NK-92 treated with Interleukin-12 subunit alpha and Interleukin-12 subunit beta, amount 100 ng/mL, for 24 hours (cell line): Measurements from ENCODE around the gene ATG10.
"Not testable (repeated sequence)": the region's sequence is repeated elsewhere in the genome, so short reads cannot be mapped to it uniquely, and the experiment has no call there.

Experiments
- DNase-seq: peaks from one replicate; lab custom pipeline; 2025; lab: John Stamatoyannopoulos, UW

ATG10 gene

DNA sequence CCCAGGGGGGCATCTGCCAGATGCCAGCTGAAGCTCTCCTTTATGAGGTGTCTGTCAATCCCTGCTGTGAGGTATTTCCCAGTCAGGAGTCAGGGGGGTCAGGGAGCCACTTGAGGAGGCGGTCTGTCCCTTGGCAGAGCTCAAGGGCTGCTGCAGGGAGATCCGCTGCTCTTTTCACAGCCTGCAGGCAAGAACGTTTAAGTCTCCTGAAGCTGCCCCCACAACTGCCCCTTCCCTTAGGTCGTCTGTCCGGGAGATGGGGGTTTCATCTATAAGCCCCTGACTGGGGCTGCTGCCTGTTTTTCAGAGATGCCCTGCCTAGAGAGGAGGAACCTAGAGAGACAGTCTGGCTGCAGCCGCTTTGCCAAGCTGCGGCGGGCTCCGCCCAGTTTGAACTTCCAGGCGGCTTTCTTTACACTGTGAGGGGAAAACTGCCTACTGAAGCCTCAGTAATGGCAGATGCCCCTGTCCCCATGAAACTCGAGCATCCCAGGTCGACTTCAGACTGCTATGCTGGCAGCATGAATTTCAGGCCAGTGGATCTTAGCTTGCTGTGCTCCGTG, 158.0 kb downstream of the ATG10 start:
- DNase-seq: no peak

DNA sequence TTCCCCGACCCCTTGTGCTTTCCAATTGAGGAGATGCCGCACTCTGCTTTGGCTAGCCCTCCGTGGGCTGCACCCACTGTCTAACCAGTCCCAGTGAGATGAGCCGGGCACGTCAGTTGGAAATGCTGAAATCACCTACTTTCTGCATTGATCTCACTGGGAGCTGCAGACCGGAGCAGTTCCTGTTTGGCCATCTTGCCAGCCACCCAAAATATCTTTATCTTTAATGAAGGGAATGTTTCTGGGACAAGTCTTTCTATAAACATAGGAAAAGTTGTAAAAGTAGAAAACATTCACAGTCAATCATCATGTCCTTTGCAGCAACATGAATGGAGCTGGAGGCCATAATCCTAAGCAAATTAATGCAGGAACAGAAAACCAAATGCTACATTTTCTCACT, 158.8 kb downstream of the ATG10 start:
- DNase-seq: no peak

DNA sequence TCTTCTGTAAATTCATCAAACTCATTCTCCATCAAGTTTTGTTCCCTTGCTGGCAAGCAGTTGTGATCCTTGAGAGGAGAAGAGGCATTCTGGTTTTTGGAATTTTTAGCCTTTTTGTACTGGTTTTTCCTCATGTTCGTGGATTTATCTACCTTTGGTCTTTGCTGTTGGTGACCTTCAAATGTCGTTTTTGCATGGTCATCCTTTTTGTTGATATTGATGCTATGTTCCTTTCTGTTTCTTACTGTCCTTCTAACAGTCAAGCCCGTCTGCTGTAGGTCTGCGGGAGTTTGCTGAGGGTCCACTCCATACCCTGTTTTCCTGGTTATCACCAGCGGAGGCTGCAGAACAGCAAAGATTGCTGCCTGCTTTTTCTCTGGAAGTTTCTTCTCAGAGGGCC, 165.4 kb downstream of the ATG10 start:
- no peak for DNase-seq

DNA sequence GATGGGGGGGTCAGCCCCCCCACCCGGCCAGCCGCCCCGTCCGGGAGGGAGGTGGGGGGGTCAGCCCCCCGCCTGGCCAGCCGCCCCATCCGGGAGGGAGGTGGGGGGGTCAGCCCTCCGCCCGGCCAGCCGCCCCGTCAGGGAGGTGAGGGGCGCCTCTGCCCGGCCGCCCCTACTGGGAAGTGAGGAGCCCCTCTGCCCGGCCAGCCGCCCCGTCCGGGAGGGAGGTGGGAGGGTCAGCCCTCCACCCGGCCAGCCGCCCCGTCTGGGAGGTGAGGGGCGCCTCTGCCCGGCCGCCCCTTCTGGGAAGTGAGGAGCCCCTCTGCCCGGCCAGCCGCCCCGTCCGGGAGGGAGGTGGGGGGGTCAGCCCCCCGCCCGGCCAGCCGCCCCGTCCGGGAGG, 168.0 kb downstream of the ATG10 start:
- not testable (repeated sequence) for DNase-seq

DNA sequence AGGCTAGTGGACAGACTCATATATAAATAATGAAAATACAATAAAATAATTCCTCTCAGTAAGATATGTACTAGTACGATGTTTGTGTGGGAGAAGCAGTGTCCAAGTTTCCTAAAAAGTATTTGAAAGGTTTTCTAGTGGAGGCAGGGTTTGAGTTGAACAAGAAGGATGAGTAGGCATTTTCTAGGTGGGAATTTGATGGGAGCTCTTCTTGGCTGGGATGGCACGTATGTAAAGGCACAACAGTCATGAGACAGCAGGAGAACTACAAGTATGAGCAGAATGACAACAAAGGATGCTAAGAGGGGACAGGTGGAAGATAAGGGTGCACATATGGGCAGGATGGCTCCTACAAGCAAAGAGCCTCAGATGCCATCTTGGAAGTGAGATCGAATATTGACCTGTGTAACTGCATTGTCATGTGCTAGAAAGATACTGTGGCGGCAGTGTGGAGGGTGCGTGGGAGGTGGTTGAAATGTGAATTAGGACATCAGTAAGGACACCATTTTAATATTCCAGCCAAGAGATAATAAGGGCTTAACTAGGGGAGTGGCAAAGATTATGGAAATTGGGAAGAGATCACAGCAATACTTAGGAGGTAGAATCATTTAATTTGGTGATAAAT, 170.5 kb downstream of the ATG10 start:
- DNase-seq: no peak

DNA sequence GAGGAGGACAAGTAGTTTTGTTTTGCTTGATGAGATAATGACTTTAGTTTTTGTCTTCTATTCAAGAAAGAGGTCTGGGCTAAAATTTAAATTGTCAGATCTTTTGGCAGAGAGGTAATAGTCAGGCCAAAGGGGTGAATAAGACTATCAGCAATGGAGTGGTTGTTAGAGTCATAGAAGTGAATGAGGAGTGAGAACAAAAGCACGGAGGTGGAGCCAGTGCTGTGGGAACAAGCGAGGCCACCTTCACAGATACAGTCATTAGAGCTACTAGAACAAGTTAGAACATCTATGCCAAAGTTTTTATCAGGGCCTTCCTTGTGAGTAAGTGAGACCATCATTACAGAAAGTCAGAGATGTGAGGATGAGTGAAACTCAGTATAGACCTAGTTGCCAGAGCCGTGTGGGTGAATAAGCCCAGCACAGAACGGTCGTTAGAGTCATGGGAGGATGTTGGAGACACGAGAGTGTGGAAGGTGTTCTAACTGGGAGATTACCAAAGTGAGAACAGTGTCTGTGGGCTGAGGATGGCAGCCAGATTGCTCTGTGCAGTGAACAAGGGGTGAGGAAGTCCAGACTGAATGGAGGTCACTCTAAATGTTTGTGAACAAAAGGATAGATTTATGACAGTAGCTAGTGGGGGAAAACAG, 171.2 kb downstream of the ATG10 start:
- DNase-seq: no peak

DNA sequence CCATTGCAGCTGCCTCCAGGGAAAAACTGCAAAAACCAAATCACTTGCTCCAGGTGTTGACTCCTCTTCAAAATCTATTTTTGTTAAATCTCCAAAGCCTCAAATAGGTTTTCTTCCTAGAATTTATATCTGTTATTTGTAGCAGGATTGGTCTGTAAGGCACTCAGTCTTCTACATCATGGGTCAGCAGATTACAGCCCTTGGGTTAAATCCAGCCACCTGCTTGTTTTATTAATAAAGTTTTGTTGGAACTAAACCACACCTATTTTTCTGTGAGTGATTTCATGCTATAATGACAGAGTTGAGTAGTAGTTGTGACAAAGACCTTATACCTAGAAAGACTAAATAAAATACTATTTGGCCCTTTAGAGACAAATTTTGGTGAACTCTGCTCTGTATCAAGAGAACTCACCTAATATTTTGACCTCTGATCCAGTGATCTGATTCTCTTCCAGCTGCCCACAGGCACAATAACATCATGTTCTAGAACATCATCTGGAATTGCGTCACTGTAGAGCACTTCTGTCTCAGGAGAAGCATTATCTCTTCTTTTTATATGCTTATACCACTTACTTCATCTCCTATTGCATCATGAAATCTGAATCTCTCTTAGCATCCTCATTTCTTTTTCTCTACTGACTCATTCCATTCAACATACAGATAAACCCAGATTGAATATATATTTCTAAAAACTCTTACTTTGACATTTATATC, 176.2 kb downstream of the ATG10 start:
- no peak for DNase-seq

DNA sequence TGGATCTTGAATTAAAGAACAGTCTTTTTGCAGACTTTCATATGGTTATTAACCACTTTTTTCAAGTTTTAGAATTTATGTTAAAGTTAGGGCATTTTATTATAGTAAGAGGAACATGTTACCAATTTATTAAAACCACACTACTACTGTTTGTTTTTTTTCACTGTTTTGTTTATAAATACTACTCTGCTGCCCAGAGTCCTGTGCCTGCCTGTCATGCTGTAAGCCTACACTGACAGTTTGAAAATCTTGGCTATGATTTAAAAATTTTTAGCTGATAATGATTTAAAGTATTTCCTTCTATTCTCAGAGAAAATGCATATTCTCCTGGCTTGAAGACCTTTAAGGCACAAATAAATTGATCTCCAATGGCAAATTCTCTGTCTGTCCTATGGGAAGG, 177.6 kb downstream of the ATG10 start:
- no peak for DNase-seq

DNA sequence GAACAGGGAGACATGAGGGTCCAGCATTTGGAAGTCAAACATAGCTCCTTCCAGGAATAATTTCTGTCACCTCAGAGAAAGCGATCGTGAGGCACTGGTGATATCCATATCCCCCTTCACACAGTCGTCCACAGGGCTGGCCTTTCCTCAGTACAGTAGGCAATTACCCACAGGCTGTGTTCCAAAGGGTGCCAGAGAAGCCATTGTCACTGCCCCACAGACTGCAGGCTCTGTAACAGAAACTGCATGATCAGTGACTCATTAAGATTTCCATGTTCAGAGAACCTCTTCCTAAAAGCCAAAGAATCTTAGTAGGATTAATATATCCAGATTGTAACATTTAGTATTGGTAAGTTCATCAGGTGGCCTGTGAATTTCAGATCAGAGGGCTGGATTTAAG, 178.7 kb downstream of the ATG10 start:
- DNase-seq: no peak

DNA sequence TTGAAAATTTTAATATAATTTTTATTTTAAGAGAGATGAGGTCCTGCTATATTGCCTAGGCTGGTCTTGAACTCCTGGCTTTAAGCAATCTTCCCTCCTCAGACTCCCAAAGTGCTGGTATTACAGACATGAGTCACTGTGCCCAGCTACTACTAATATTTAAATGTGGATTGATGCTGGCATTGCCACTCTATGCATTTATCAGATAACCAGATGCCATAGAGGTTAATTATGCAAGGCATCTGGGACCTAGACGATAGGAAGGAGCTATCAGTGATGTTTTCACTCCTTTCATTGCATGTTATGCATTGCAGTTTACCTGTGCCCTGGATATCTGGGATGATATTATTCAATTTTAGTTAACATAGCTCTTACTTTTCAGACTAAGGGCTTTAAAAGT, 179.4 kb downstream of the ATG10 start:
- DNase-seq: no peak

DNA sequence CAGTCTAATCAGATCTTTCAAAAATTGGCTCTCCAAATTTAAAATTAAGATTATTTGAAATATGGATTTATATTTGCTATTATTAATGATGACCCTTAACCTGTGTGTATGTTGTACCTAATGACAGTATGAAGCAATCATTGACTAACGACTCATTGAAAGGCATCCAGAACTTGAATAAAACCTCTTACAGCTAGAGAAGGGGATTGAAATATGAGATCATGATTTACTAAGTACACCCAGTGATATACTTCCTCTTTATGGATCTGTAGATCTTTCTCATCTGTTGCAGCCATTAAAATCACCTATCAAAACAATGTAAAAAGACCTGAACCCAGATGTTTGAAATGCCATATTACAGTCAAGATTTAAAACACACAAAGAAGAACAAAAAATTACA, 179.8 kb downstream of the ATG10 start:
- DNase-seq: no peak

DNA sequence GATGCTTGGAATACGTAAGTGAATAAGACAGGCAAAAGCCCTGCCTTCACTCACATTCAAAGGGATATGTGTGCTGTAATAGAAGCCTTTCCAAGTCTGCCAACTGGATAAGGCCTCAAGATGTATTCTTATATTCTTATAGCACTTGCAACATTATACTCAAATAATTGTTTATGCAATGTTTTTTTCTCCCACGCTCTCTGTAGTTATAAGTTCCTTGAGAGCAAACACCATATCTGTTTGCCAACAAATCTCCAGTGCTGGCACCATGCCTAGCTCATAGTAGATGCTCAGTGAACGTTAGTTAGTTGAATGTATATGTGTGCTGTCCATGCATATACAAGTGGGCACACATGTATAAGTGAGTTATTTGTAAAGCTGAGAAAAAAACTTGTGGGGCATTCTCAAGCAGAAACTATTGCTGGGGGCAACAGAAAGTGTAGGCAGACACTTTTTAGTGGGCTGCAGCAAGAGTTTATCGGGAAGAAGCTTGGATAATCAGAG, 181.2 kb downstream of the ATG10 start:
- DNase-seq: no peak

DNA sequence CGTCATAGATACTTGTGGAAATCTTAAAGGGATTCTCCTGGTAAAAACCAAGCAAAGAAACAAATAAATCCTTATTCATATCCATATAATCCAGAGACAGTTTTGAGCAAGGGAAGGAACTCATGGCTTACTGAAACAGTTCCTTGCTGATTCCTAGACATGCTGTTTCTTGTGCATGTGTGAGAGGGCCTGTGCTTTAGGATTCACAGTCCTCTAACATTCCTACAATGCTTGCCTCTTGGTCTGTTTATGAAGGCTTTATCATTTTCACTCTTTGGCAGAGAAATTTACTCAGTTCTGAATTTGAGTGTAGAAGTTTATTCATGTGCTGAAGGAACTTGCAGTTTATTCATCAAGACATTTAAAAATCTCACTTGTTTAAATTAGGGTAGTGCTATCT, 183.0 kb downstream of the ATG10 start:
- DNase-seq: no peak

DNA sequence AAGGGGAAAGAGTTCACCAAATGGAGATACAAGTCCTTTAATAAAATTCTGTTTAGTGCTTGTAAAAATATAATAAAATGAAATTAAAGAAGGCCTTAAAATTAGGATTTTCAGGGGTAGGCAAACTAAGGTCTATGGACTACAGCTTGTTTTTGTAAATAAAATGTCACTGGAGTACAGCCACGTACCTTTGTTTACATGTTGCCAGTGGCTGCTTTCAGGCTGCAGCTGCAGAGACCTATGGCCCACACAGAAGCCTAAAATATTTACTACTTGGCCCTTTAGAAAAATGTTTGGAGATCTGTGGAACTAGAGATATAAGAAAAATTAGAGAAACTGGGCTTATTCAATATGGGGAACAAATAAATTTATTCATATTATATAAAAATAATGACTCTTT, 183.5 kb downstream of the ATG10 start:
- DNase-seq: no peak

DNA sequence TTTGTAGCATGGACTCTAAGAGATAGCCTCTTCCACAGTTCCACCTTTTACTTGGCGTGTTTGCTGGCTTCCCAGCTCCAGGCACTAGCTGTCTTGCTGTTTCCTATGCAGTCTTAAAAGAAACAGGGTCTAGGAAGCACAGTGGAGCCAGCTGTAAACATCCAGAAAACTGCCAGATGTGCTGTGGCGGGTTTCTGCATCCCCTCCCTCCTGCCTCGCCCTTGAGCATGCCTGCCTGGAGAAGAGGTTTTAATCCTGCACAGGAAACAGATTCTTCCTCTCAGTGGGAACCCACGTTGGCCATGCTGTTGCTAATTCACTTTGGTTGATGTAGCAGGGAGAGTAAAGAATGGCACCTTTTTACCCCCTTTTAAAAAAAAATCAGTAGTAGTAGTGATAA, 185.1 kb downstream of the ATG10 start:
- no peak for DNase-seq

DNA sequence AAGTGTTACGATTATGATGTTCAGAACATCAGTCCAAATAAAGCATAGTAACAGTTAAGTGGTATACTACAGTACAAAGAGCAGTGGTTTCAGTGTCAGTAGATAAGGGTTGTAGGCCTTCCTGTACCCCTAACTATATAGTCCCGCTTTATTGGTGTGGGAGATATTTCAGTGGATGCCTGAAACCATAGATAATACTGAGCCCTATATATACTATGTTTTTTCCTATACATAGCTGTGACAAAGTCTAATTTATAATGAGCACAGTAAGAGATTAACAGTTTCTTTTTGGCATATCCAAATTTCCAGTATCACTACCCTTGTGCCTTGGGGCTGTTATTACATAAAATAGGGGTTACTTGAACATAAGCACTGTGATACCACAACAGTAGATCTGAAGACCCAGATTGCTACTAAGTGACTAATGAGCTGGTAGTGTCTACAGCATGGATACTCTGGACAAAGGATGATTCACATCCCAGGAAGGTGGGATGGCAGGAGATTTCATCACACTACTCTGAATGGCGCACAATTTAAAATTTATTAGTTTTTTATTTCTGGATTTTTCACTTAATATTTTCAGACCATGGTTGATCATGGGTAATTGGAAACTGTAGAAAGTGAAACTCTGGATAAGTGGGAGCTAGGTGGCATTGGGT, 187.1 kb downstream of the ATG10 start:
- DNase-seq: no peak

DNA sequence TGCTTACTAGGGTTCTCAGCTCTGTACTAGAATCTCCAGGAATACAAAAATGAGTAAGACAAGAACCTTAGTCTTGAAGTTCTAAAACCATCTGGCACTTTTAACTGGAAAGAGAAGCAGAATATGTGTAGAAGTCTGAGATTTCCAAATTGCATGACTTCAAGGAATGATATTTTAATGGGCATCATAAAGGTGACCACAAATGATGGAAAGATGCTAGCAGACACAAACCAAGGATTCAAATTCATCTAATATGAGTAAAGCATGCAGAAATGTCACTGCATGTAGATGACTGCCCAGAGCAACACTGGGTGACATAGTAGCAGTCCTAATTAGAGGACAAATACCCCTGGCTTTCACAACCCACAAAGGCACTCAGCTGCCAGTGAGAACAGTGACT, 189.1 kb downstream of the ATG10 start:
- no peak for DNase-seq

DNA sequence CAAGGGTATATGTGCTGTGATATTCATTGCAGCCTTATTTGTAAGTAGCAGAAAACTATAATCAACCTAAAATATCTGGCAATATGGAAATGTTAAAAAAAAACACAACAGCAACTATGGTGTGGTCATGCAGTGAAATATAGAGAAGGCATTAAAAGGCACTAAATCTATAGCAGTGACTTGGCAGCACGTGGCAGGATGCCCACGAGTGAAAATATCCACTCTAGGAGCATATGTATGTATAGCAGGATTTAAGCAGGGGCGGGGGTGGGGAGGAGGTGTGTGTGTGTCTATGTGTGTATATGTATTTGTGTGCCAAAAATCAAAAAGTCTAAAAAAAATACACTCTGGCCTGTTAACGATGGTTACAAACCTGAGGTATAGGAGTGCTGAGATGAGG, 190.8 kb downstream of the ATG10 start:
- no peak for DNase-seq

DNA sequence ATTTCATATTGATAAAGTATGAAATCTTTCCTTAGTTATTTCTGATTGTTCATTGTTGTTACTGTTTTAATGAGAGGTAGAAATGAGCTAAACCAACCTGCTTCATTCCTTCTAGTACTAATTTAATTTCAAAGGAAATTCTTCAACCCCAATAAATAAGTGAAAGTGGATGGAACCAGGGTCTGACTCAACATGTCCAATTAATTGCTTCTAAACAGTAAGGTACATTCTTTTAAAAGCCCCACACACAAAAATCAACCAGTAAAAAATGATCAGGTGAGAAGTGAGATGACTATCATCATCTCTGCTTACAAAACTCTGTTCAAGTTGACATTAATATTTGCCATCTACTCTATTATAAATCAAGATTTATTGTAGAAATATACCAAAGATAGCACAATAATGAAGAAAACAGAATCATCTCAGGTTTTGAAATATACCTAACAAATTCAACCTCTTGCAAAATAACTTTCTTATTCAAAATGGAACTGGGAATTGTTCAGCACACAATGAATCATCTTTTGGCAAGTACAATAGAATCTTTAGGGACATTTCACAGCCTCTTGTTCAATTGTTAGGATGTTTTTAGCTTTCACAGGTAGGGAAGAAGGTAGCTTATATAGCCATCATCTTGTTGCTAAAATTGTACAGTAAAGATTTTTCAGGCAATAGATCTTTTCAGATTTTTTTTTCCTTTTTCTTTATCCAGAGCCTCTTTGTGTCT, 191.8 kb downstream of the ATG10 start:
- no peak for DNase-seq

DNA sequence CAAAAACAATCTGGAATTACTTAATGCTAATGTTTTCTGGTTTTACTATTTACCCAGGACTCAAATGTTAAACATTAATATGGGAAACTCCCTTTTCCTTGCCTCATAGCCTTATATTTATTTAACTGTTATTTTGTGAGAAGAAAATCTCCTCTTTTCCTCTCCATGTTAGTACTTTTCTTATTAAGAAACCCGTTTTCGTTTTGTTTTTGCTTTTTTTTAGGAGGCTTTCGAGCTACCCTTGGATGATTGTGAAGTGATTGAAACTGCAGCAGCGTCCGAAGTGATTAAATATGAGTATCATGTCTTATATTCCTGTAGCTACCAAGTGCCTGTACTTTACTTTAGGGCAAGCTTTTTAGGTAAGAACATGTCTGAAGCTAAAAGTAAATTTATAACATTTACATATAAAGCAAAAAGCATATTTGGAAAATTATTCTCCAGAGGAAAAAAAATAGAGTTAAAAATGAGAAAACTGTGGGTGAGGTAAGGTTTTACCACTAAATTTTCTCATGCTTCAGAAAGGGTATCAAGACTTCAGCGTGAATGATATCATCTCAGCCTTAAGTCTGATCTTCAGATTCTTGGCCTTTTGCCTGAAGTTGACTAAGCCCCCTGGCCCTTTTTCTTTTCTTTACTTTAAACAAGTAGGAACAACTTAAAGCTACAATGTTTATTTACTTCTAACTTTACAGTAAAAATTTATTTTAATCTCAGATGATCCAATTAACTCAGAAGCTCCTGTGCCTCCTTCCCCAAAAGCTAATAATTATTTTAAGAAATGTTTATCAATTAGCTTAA, 192.6 kb downstream of the ATG10 start:
- no peak for DNase-seq
